T-cell (primary cell): ENCODE measurements around the gene CCSER1. TPM values are rescaled to one million over a fixed set of nuclear protein-coding genes. Genes with fewer than 3 reads are reported as not detected.
"Not testable (repeated sequence)": the region's sequence is repeated elsewhere in the genome, so short reads cannot be mapped to it uniquely, and the experiment has no call there.

Experiments
- ATAC-seq, 4 experiments: fragments of 200-7000 bp in 3 of 4; fragments of 150-1000 bp in 1 of 4; cut with Tn5 transposase; replicated peaks in 1 of 4; 1 replicate in 3 of 4; 2 replicates in 1 of 4; pipeline ENCODE4 v1.10.0; 2021; ENCODE audit warnings: moderate library complexity in 3 of 4, mild to moderate bottlenecking in 2 of 4, moderate number of reproducible peaks in 1 of 4
- CTCF ChIA-PET, 2 donors: fragments of 300-600 bp; sonication (Branson Sonifier 250); formaldehyde crosslinking; loops; one replicate each; lab custom pipeline; 2022; ENCODE audit warnings: antibody characterized with exemption in 2 of 2; lab: Charles Lee
- POLR2A ChIA-PET, 2 donors: fragments of 300-600 bp; sonication (Branson Sonifier 250); formaldehyde crosslinking; loops; one replicate each; lab custom pipeline; 2022; ENCODE audit warnings: antibody characterized with exemption in 2 of 2; lab: Charles Lee
- DNase-seq, 35 experiments: peaks; one replicate each; pipeline versions ENCODE4 v3.0.0 to v3.0.0-alpha.2; 2013 to 2023
- H3K27ac ChIP-seq: one replicate; pipeline ENCODE4 v1.5.1; 2013; ENCODE audit warnings: low read length
- H3K27me3 ChIP-seq, 2 experiments: replicated peaks in 1 of 2; 1 replicate in 1 of 2; 2 replicates in 1 of 2; pipeline versions ENCODE4 v1.6.1 to v1.7.0; 2013; ENCODE audit warnings: low read length in 1 of 2, mixed read lengths in 1 of 2; ENCODE audit not compliant: control insufficient read depth in 2 of 2, insufficient read depth in 2 of 2; ENCODE audit errors: extremely low read depth in 1 of 2
- H3K36me3 ChIP-seq, 2 donors: 1 replicate in 1 of 2; 2 replicates in 1 of 2; pipeline versions ENCODE4 v1.6.1 to v1.7.0; 2013; ENCODE audit warnings: low read length in 1 of 2; ENCODE audit not compliant: control insufficient read depth in 2 of 2, insufficient read depth in 1 of 2; ENCODE audit errors: extremely low read depth in 1 of 2
- H3K4me1 ChIP-seq, 2 experiments: 1 replicate in 1 of 2; 2 replicates in 1 of 2; pipeline versions ENCODE4 v1.6.1 to v1.7.0; 2013; ENCODE audit warnings: low read length in 2 of 2, mixed read lengths in 1 of 2; ENCODE audit not compliant: insufficient read depth in 2 of 2, control insufficient read depth in 1 of 2; ENCODE audit errors: extremely low read depth in 1 of 2
- H3K4me3 ChIP-seq, 2 donors: 1 replicate in 1 of 2; 2 replicates in 1 of 2; pipeline versions ENCODE4 v1.5.1 to v1.7.0; 2013; ENCODE audit warnings: mild to moderate bottlenecking in 2 of 2, low read length in 1 of 2, moderate library complexity in 1 of 2; ENCODE audit not compliant: control insufficient read depth in 1 of 2; ENCODE audit errors: extremely low read depth in 1 of 2
- H3K9me3 ChIP-seq: 2 replicates; pipeline ENCODE4 v1.7.0; 2013
- H3K27ac Mint-ChIP-seq, 2 donors: one replicate each; pipeline ENCODE4 v1.8.0; 2020 to 2021; ENCODE audit warnings: mild to moderate bottlenecking in 2 of 2, mixed read lengths in 2 of 2
- H3K27me3 Mint-ChIP-seq, 2 donors: one replicate each; pipeline ENCODE4 v1.8.0; 2021 to 2022; ENCODE audit warnings: mixed read lengths in 2 of 2
- H3K36me3 Mint-ChIP-seq: one replicate; pipeline ENCODE4 v1.8.0; 2021; ENCODE audit warnings: mixed read lengths
- H3K4me1 Mint-ChIP-seq, 3 donors: one replicate each; pipeline ENCODE4 v1.8.0; 2020 to 2022; ENCODE audit warnings: mixed read lengths in 3 of 3, mild to moderate bottlenecking in 1 of 3
- H3K4me3 Mint-ChIP-seq, 3 donors: one replicate each; pipeline ENCODE4 v1.8.0; 2020 to 2022; ENCODE audit warnings: mild to moderate bottlenecking in 3 of 3, mixed read lengths in 3 of 3, moderate library complexity in 3 of 3
- H3K9me3 Mint-ChIP-seq, 3 donors: one replicate each; pipeline ENCODE4 v1.8.0; 2020 to 2022; ENCODE audit warnings: mixed read lengths in 3 of 3
- WGBS: methylation state at CpG from one replicate; pipeline ENCODE4 v1.1.5; 2013; ENCODE audit warnings: missing lambda C conversion rate; ENCODE audit not compliant: insufficient coverage; 5-methylcytosine and 5-hydroxymethylcytosine counted together
- total RNA-seq, 35 experiments: library from RNA in 6 of 35; stranded (reverse) in 6 of 35; fragments of 120-200 nt in 1 of 35; gene quantifications; one replicate each; pipeline versions ENCODE4 v1.2.1 to v1.2.4 and lab custom pipeline; 2013 to 2026

The CCSER1 gene
- total RNA-seq, 5 donors from 2014 or later (not counting 1 experiment from before 2014, with no cell fraction given), result 0.35 to 1.4 (median 0.98) TPM

GRCh38 chr4:91257721-91258120 lies 1130.5 kb downstream of the CCSER1 start:
- H3K27me3 Mint-ChIP-seq, result no peaks in the 10 kb centered on the region
- H3K4me3 Mint-ChIP-seq, result no peak overlapping the region
- Histone ChIP-seq H3K9me3 (no peaks in the 10 kb centered on the region), H3K4me3 (no peak overlapping the region), H3K27me3 (no peaks in the 10 kb centered on the region), H3K36me3 (no peaks in the 10 kb centered on the region), H3K4me1 (no peaks in the 10 kb centered on the region), H3K27ac (no peak overlapping the region)
- no CpG with 5 or more reads among the region's 2 CpGs for WGBS
- ChIA-PET CTCF (interaction anchor here in 1 of 2 donors (0.6 kb wide), 1 partner anchor 75 kb away, joined by 3 read pairs; no protein-coding TSS in a partner anchor), POLR2A (no interaction called here)
- peaks cover 6 to 30% (median 27%) of the 10 kb centered on the region in 3 donors for H3K9me3 Mint-ChIP-seq
- ATAC-seq (no peak), DNase-seq (no peak)
- no peak overlapping the region for H3K27ac Mint-ChIP-seq
- H3K36me3 Mint-ChIP-seq, result no peaks in the 10 kb centered on the region
- no peaks in the 10 kb centered on the region for H3K4me1 Mint-ChIP-seq

DNA sequence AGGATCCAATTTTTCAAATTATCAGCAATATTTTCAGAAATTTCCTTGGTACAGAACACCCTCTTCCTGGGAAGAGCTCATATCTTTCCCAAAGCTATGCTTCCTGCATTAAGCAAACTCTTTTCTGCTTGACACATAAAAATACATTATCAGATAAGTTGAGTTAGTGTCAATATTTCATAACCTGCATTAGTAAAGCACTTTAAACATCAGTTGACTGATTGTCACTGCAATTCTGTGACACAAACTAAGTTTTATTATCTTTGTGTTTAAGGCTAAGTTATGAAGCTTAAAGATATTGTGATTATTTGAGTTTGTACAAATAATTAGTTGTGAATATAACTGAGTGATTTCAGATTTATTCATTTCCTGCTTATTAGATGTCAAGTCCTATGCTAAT lies 1131.1 kb downstream of the CCSER1 start:
- CTCF ChIA-PET, result interaction anchor here in 1 of 2 donors (0.6 kb wide), 1 partner anchor 75 kb away, joined by 3 read pairs; no protein-coding TSS in a partner anchor

DNA sequence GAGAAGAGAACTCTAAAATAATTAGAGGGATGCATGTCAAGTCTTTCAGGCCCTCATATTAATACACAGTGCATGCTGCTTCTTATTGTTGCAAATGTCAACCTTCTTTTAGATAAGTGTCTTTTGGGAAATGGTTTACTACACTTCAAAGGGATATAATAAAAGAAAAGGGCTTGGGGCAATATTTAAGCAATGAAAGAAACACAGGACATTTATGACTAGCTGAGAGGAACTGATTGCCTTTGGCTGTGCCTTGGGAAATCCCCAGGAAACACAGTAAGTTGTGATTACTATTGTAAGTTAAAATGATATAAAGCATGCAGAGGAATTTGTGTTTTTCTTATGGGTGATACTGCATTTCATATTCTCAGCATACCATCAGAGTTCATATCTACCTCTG lies 1140.3 kb downstream of the CCSER1 start:
- Mint-ChIP-seq H3K27me3 (no peaks in the 10 kb centered on the region), H3K4me1 (no peaks in the 10 kb centered on the region), H3K27ac (no peak overlapping the region), H3K4me3 (no peak overlapping the region), H3K36me3 (no peaks in the 10 kb centered on the region), H3K9me3 (peaks cover 11 to 14% (median 12%) of the 10 kb centered on the region in 3 donors)
- ChIA-PET CTCF (no interaction called here), POLR2A (no interaction called here)
- no peak for DNase-seq
- ATAC-seq, result no peak
- no peaks in the 10 kb centered on the region for H3K36me3 ChIP-seq
- no peaks in the 10 kb centered on the region for H3K9me3 ChIP-seq
- H3K4me1 ChIP-seq, result no peaks in the 10 kb centered on the region
- H3K4me3 ChIP-seq, result no peak overlapping the region
- H3K27me3 ChIP-seq, result no peaks in the 10 kb centered on the region
- no peak overlapping the region for H3K27ac ChIP-seq

More for the DNA sequence above, 1131.1 kb downstream of the CCSER1 start:
- H3K4me1 ChIP-seq, result no peaks in the 10 kb centered on the region
- no peaks in the 10 kb centered on the region for H3K9me3 ChIP-seq
- Mint-ChIP-seq H3K27me3 (no peaks in the 10 kb centered on the region), H3K4me3 (no peak overlapping the region), H3K27ac (no peak overlapping the region), H3K4me1 (no peaks in the 10 kb centered on the region), H3K9me3 (peaks cover 6 to 30% (median 28%) of the 10 kb centered on the region in 3 donors), H3K36me3 (no peaks in the 10 kb centered on the region)
- H3K27ac ChIP-seq, result no peak overlapping the region
- no peak for ATAC-seq
- DNase-seq, result no peak
- no peaks in the 10 kb centered on the region for H3K36me3 ChIP-seq
- H3K27me3 ChIP-seq, result no peaks in the 10 kb centered on the region
- H3K4me3 ChIP-seq, result no peak overlapping the region
- POLR2A ChIA-PET, result no interaction called here

DNA sequence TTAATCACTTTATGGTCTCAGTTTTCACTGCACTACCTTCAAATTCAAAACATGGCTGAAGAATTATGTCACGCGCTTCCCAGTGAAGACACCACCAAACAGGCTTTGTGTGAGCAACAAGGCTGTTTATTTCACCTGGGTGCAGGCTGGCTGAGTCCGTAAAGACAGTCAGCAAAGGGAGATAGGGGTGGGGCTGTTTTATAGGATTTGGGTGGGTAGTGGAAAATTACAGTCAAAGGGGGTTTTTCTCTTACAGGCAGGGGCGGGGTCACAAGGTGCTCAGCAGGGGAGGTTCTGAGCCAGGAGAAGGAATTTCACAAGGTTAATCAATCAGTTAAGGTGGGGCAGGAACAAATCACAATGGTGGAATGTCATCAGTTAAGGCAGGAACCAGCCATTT lies 1141.3 kb downstream of the CCSER1 start:
- H3K27me3 Mint-ChIP-seq, CTCF ChIA-PET, H3K27me3 ChIP-seq, POLR2A ChIA-PET, H3K36me3 ChIP-seq, H3K4me3 Mint-ChIP-seq, H3K27ac ChIP-seq, DNase-seq, H3K4me3 ChIP-seq, H3K27ac Mint-ChIP-seq, H3K4me1 Mint-ChIP-seq, H3K4me1 ChIP-seq, H3K9me3 ChIP-seq, H3K36me3 Mint-ChIP-seq, ATAC-seq: not testable (repeated sequence)
- H3K9me3 Mint-ChIP-seq, result peaks cover 15 to 20% (median 20%) of the 10 kb centered on the region in 3 donors
- WGBS, result 83% methylated on average over 1 of the region's 4 CpGs

DNA sequence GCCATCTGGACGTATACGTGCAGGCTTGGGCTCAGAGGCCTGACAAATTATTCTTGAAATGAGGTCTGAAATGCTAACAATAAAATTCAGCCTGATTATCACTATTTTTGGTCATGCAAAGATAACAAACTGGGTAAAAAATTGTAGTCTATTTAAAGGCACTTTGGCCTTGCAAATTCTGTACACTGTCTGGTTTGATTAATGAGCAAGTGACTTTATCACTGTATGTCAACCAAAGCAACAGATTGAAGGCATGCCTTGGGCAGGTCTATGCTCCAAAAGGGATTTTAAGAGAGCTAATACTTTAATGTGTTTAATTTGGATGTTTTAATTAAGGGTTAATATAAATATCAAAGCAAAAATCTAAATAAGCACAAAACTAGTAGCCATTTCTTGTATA lies 1141.7 kb downstream of the CCSER1 start:
- H3K4me1 Mint-ChIP-seq, result no peaks in the 10 kb centered on the region
- no peak overlapping the region for H3K27ac ChIP-seq
- H3K9me3 ChIP-seq, result no peaks in the 10 kb centered on the region
- H3K27me3 ChIP-seq, result no peaks in the 10 kb centered on the region
- H3K36me3 ChIP-seq, result no peaks in the 10 kb centered on the region
- H3K4me1 ChIP-seq, result no peaks in the 10 kb centered on the region
- no peak for DNase-seq
- H3K27ac Mint-ChIP-seq, result no peak overlapping the region
- POLR2A ChIA-PET, result no interaction called here
- CTCF ChIA-PET, result no interaction called here
- no peak overlapping the region for H3K4me3 Mint-ChIP-seq
- no peak overlapping the region for H3K4me3 ChIP-seq
- ATAC-seq, result no peak
- H3K27me3 Mint-ChIP-seq, result no peaks in the 10 kb centered on the region
- H3K36me3 Mint-ChIP-seq, result no peaks in the 10 kb centered on the region
- WGBS, result no CpG with 5 or more reads among the region's 2 CpGs
- H3K9me3 Mint-ChIP-seq, result peaks cover 15 to 21% (median 21%) of the 10 kb centered on the region in 3 donors

DNA sequence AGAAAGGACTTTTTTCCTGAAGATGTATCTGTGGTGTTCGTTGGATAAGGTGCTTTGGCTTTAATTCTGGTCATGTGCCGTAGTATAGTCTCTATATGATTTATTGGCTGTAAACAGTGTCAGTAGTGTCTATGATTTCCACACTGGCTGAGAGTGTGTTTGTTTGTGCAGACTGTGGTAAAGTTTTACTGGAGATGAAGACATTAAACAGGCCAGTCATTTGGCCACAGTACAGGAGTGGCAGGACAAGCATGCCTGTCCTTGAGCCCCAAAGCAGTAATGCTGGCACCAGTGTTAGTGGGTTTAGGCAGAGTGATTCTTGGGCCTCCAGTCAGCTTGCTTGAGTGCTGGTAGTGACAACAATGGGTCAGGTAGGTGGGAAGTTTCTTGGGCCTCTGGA lies 1152.7 kb downstream of the CCSER1 start:
- Mint-ChIP-seq H3K4me1 (no peaks in the 10 kb centered on the region), H3K36me3 (no peaks in the 10 kb centered on the region), H3K4me3 (no peak overlapping the region), H3K9me3 (peaks cover 18 to 26% (median 20%) of the 10 kb centered on the region in 3 donors), H3K27ac (no peak overlapping the region), H3K27me3 (no peaks in the 10 kb centered on the region)
- Histone ChIP-seq H3K4me1 (no peaks in the 10 kb centered on the region), H3K9me3 (no peaks in the 10 kb centered on the region), H3K4me3 (no peak overlapping the region), H3K27me3 (no peaks in the 10 kb centered on the region), H3K27ac (no peak overlapping the region), H3K36me3 (no peaks in the 10 kb centered on the region)
- no peak for ATAC-seq
- ChIA-PET CTCF (no interaction called here), POLR2A (no interaction called here)
- DNase-seq, result no peak
- WGBS, result no CpG with 5 or more reads among the region's 2 CpGs
